Measurements from ENCODE around the gene OS9.

Gene OS9

DNA sequence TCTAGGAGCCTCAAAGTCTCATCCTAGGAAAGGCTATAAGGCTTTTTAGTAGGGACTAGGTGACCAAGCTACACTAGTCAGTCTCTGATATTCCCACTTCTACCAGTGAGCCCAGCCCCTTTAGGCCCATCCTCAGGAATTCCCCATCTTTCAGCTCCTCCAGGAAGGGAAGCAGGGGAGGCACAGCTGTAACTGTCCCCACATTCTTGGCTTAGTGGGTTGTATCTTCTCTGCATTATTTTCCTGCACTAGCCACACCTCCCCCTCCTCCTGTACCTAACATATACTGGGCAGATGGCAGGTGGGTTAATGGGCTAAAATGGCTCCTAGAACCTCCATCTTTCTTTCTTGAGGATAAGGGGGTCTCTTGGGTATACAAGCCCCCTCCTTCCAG lies 73.4 kb downstream of the OS9 start:
- TF ChIP-seq, protein P1, sequence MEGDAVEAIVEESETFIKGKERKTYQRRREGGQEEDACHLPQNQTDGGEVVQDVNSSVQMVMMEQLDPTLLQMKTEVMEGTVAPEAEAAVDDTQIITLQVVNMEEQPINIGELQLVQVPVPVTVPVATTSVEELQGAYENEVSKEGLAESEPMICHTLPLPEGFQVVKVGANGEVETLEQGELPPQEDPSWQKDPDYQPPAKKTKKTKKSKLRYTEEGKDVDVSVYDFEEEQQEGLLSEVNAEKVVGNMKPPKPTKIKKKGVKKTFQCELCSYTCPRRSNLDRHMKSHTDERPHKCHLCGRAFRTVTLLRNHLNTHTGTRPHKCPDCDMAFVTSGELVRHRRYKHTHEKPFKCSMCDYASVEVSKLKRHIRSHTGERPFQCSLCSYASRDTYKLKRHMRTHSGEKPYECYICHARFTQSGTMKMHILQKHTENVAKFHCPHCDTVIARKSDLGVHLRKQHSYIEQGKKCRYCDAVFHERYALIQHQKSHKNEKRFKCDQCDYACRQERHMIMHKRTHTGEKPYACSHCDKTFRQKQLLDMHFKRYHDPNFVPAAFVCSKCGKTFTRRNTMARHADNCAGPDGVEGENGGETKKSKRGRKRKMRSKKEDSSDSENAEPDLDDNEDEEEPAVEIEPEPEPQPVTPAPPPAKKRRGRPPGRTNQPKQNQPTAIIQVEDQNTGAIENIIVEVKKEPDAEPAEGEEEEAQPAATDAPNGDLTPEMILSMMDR (IDR thresholded peaks at IDR 0.05; ENCODE audit: insufficient read depth, low read depth, low read length, missing control alignments): no peak
- no peak overlapping the region for H3K4me3 ChIP-seq (ENCODE audit: low read length)
- DNase-seq (ENCODE audit: low read depth): no peak

DNA sequence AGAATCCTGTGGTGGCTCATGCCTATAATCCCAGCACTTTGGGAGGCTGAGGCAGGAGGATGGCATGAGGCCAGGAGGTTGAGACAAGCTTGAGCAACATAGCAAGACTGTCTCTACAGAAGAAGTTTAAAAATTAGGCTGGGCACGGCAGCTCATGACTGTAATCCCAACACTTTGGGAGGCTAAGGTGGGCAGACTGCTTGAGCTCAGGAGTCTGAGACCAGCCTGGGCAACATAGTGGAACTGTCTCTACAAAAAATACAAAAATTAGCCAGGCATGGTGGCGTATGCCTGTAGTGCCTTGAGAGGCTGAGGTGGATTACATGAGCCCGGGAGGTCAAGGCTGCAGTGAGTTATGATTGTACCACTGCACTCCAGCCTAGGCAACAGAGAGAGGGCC lies 73.9 kb downstream of the OS9 start:
- TF ChIP-seq, protein P1 (IDR thresholded peaks at IDR 0.05; ENCODE audit: insufficient read depth, low read depth, low read length, missing control alignments): no peak
- H3K4me3 ChIP-seq (ENCODE audit: low read length): no peak overlapping the region
- no peak for DNase-seq (ENCODE audit: low read depth)

DNA sequence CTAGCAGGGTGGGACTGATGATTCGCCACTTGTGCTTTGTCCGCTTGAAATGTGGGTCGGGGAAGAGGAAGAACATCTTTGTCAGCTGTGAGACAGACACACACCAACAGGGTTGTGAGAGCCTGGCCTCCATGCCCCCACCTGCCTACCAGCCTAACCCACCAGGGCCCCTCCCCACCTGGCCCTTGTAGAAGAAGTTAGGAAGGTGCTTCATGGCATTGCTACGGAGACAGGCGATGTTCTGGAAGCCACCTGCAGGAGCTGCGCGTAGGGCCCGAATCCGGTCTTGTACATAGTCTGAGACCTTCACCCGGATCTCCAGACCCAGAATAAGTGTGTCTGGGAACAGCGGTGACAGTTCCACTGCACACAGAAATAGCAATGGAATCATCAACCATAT lies 75.7 kb downstream of the OS9 start:
- H3K4me3 ChIP-seq (ENCODE audit: low read length): no peak overlapping the region
- DNase-seq (ENCODE audit: low read depth): no peak
- TF ChIP-seq, protein P1 (IDR thresholded peaks at IDR 0.05; ENCODE audit: insufficient read depth, low read depth, low read length, missing control alignments): no peak

DNA sequence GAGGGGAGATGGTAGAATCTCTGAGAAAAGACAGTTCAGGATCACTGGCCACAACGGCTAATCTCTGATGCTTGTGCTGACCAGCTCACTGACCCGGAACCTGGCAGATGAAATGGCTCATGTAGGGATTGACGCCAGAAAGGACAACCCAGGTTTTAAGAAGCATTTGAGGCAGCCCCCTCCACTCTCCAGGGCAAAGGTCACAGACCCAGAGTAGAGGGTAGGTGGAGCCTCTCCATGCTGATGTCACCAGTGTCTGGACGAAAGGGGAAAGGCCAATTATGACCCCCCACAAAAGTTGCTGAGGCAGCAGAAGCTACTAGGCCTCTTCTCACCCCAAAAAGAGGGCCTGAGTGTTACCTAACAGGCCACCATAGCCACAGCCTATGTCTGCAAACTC lies 76.8 kb downstream of the OS9 start:
- no peak for DNase-seq (ENCODE audit: low read depth)
- TF ChIP-seq, protein P1 (IDR thresholded peaks at IDR 0.05; ENCODE audit: insufficient read depth, low read depth, low read length, missing control alignments): no peak
- H3K4me3 ChIP-seq (ENCODE audit: low read length): no peak overlapping the region
